ENCODE measurements around the gene ARX. TPM values are rescaled to one million over a fixed set of nuclear protein-coding genes. Genes with fewer than 3 reads are reported as not detected.

ARX gene
- total RNA-seq, 1 donor from 2014 or later, result not detected

DNA sequence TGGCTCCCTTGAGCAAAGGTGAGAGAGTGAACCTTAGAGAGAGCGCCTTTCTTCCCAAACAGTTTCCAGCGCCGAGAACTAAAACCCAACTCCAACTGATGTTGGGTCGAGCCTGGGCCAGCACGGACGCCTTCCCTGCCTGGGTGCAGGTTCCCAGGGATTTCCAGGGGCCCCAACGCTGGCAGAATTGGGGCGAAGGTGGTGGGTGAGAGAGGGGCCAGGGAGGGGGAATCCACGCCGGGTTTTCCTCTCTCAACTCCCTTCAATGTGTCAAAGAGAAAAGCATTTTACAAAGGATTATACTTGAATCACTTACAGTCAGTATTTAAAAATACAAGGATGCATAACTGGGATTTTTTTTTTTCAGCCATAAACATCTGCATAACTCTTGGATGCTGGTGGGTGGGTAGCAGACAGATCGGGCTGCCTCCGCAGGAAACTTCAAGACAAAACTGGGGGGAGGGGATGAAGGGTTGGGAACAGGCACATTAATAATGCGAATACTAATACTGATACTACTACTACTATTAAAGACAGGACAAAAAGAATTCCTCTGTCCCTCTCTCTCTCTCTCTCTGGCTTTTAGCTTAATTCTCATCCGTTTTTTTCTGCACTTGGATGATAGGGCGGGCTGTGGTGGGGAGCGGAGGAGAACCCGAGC is 1.3 kb upstream of the ARX start:
- no peak for DNase-seq (ENCODE audit: low spot score)

DNA sequence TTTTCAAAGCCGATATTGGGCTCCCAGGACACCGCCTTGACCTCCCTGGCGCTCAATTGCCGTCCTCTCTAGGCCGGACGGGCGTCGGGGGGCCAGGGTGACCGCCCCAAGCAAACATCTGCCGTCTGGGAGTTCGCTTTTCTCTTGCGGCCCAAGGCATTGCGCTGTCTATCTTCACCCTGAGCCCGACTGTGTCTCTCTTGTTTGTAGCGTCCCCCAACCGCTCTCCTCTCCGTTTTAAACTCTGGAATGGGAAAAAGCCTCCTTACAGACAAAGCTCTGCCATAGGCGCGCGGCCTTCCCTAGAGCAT is 551 bp upstream of the ARX start:
- DNase-seq (ENCODE audit: low spot score), result no peak

DNA sequence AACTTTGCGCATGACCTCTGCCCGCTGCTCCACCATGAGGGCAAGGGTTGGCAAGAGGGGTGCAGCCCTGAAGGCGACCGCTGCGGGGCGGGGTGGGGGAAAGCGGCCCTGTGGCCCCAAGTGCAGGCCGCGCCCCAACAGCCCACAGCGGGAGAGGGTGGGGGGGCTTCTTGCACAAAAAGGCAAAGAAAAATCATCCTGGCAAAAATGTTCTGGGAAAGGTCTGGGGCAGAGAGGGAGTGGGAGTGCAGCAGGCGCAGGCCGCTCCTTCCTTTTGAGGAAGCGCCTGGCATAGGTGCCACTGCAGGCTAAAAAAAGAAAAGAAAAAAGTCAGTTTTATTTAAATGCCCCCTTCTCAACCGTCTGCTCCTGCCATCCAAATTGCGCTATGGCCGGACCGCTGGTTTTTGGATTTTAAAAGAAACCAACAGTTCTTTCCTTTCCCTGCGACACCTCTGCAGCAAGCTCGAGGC is 1.4 kb downstream of the ARX start:
- no peak for DNase-seq (ENCODE audit: low spot score)

DNA sequence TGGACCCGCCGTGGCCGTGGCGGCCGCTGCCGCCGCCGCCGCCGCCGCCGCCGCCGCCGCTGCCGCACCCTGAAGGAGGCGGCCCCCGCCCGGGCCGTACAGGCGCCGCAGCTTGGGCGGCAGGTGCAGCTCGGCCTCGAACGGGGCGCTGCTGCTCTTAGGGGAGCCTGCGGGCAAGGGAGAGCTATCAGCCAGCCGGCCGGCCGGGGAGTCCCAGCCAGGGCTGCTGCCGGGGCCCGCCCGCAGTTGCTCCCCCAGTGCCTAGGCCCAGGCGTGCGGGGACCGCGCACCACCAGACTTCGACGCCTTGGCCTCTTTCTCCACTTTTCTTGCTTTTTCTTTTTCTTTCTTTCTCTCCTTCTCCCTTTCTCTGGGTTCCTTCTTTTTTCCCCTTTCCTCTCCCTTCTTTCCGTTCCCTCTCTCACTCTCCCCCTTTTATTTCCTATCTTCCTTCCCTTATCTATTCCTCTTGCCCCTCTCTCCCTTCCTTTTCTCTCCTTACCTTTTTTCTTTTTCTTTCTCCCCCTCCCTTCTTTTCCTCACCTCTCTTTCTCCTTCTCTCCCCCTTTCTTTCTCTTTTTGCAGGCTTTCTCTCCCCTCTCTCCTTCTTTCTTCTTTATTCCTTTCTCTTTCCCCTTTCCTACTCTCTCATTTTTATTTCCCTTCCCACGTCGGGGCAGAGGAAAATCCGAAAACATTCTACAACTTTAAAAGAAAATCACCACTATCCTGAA is 2.0 kb downstream of the ARX start:
- no peak for DNase-seq (ENCODE audit: low spot score)

DNA sequence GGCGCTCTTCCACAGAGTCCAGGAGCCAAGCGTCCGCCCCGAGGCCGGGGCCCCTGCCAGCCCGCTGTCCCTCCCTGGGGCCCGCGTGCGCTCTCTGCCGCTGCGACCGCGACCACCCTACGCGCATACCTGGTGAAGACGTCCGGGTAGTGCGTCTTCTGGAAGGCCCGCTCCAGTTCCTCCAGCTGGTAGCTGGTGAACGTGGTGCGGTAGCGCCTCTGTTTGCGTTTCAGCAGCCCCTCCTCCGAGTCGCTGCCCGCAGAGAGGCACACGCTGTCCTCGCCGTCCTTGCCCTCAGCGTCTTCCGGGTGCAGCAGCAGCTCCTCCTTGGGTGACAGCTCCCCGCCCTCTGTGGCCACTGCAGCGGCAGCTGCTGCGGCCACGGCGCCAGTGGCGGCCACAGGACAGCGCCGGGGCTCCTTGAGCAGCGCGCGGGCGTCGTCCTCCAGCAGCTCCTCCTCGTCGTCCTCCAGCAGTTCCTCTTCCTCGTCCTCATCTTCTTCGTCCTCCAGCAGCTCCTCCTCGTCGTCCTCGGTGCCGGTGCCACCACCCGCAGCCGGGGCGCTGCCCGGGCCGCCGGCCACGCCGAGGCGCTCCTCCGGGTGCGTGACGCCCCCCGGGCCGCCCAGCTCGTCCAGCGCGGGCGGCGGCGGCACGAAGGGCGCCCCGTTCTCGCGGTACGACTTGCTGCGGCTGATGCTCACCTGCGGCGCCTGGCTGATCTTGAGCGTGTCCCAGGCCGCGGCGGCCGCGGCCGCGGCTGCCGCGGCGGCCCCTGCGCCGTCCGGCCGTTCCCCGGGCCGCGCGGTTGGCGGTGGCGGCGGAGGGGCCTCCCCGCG is 2.8 kb downstream of the ARX start:
- DNase-seq (ENCODE audit: low spot score), result no peak

DNA sequence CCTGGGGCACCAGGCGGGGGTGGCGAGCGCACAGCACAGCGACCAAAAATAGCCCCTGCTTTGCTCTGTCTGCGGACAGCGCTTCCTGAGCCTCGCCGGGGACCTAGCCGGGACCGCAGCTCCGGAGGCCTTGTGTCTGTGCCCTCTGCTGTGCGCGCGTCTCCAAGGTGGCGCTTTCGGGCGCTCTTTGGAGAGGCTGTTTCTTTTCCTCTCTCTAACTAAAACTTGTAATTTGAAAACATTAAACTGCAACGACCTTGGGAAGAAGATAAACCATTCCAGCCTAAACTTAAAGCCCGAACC is 3.4 kb downstream of the ARX start:
- DNase-seq (ENCODE audit: low spot score), result no peak

DNA sequence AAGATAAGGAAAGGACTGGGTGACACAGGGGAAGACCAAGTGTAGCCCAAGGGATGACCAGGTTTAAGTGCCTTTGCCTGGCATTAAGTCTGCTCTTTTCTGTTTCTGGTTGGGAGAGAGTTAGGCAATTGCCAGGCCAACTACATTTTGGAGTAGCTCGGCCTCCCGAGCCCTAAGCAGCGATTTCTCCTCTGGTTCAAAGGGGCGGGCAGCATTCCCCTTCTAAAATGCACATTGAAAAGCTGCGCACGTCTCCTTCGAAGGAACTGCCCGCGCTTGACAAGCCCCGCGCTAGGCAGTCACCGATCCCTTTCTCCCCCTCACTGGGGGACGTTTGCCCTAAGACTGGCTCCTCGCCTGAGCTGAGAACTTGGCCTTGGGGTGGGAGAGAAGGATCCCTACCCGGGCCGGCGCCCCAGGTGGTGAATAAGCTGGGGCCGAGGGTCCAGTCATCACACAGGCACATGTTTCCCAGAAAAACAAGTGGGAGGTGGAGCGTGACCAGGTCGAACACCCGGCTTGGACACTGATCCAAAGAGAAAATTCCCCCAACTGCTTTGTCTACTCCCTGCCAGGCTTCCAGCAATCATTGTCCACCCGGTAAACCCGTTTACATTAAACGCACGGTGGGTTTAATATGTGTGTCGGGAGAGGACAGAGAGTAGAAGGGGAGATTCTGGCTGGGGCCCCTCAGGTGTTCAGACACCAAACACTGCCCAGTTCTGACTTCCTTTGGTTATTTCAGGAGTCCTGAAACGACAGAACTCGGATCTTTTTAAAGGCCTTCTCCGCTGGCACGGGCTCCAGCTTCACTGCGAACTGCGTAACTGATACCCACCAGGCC is 4.0 kb downstream of the ARX start:
- DNase-seq (ENCODE audit: low spot score), result no peak

DNA sequence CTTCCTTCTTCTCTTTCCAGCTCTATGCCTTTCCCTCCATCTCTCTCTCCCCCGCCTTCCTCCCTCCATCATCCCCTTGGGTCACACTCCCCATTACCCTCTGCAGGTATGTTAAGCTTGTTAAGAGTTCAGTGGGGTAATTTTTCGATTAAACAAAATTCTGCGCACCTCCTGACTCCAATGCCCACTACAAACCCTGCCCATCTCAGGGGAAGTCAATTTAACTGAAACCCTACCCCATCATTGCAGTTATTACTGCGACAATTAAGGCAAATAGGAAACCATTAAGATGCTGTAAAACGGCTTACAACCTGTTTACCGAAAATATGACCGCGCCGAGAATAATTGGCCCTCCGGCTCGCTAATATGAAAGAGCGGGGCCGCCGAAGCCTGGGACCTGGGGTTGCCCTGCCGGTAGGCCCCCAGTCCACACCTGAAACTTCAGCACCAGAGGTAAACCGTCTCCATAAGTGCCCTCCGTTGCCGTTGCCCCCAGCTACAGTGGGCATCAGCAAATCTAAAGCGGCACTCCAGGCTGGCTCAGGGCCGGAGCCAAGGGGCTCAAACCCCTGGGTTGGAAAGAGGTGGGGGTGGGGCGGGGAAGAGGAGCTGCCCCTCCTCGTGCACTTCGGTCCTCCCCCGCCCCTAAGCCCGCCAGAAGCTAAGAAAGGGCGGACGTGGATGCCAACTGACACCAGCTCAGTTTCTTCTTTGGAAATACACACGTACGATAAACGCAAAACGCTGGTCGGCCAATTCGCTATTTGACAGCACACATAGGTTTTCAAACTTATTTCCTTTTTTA is 4.8 kb downstream of the ARX start:
- no peak for DNase-seq (ENCODE audit: low spot score)

DNA sequence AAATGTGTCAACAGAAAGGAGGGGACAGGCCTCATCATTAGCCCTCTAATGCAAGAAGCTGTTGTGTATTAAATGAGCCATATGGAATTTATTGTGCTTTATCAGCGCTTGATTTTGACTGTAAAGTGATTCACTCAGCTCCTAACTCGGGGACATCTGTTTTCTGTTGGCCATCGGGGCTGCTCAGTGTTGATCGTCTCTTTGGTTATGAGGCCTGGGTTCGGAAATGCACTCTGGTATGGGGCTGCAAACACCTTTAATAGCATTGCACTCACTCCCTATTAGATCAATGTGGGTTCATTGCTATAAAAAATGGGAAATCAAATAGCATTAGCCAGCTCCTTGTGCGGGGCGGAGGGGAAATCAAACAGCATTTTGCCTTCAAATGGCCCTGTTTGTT is 6.4 kb downstream of the ARX start:
- no peak for DNase-seq (ENCODE audit: low spot score)

DNA sequence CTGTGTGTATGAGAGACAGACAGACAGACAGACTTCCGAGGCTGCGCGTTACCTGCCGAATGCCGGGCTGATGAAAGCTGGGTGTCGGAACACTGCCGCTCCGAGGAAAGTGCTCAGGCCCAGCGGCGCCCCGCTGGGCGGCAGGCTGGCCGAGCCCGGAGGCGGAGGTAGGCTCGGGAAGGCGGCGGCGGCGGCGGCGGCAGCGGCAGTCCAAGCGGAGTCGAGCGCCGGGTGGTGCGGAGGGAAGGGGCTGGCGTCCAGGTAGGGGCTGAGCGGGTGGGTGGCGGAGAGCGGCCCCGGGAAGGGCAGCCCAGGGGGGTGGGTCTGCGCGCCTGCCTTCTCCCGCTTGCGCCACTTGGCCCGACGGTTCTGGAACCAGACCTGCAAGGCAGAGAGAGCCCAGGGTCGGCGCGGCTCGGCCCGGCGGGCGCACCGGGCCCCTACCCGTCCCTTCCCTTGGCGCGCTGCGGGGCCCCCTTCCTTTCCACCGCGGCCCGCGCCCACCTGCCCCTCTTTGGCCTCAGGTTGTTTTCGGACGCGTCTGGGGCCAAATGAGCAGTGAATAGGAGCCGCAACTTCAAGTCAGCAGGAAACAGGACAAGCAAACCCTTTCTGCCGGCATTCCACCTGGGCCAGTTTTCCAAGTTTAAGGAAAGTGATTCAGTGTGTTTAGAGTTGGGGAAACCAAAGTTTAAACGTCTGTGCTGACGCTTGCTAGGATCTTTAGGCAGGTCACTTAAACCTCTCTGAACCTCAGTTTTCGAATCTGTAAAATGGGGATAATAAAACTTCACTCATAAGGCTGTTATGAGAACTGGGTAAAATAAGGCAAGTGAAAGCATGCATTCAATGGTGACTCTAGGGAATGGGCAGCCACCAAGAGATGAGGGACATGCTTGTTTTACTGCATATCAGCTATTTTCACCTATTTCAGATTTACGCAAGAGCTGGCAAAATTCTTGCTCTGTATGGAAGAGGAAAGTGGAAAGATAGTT is 8.4 kb downstream of the ARX start:
- no peak for DNase-seq (ENCODE audit: low spot score)

DNA sequence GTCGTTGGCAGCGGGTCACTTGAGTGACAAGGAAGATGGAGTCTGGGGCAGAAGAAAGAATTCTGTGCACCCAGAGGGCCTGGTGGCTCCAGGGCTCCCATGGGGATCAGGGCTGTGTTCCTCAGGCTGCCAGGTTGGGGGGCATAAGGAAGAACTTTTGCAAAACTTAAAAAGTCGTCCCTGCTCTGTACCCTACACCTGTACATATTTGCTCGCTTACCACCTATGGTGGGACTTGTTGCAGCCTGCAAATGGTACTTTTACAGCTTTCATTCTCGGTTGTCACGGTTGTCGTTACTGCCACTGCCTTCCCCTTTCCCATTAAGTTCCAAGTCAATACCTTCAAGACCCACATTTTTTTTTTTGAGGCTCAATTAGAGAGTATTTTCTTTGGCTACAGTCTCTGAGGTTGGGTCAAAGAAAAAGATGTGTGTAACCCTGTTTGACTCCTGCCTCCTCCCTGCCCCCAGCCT is 9.1 kb downstream of the ARX start:
- DNase-seq (ENCODE audit: low spot score), result no peak

DNA sequence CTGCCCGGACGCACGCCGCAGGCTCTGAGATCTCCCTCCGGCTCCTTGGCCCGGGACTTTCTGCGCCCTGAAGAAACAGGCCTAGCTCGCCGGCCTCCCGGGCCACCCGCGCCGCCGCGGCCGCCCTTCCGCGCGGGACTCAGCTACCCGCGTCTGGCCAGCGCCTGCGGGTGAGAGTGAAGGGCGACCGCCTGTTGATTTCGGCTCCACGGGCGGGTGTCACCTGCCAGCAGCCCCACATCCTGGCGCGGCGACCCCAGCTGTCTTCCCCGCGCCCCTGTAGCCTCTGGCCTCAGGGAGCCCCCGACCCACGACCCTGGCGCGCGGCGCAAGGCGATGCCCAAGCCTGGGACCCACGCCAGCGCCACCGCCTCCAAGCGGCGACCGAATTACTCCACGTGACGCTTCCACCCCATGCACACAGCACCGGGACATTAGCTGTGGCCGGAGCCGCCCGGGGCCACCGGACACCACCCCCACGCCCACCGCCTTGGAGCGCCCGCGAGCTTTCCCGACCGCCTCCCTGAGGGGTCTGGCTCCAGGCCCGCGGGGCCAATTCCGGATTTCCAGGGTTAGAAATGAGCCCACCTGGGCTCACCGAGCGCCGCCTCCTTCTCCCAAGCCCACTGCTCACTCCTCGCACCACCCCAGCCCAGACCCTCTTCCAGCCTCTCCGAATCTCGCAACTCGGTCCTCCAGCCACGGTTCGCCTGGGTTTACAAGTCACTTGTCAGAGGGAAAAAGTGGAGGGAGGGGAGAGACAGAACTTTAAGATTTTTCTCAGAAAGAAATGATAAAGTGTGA is 10.2 kb downstream of the ARX start:
- no peak for DNase-seq (ENCODE audit: low spot score)

DNA sequence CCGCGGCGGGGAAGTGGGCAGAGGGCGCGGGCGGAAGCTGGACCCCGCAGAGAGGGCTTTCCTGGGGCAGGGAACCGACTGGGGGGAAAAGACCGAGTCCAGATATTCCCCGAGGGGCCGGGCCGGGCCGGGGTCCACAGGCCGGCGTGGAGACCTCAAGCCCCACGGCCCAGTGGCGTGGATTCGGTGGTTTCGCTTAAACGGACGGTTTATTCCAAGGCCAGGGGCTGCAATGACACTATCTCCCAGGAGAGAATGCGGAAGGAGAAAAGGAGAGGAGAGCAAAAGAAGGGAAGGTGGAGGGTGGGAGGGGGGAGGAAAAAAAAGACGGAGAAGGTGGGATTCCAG is 10.8 kb downstream of the ARX start:
- DNase-seq (ENCODE audit: low spot score), result no peak

DNA sequence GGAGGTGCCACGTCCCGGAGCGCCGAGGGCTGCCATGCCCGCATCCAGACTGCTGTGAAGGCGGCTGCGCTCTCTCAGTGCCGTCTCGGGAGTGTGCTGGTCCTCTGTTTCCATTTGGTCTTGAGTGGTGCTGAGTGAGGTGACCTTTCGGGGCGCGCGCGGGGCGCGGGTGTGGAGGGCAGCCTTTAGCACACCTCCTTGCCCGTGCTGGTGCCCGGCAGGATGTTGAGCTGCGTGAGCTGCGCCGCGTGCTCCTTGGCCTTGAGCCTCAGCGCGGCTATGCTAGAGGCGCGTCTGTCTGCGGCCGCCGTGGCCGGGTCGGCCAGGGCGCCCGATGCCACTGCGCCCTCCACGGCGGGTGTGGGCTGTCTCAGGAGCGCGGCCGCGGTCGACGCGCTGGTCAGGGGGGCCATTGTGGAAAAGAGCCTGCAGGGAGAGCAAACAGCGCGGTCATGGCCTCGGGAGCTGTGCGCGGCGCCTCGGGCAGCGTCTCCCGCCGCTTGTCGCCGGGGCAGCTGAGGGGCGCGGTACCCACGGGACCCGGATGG is 11.2 kb downstream of the ARX start:
- DNase-seq (ENCODE audit: low spot score), result no peak

DNA sequence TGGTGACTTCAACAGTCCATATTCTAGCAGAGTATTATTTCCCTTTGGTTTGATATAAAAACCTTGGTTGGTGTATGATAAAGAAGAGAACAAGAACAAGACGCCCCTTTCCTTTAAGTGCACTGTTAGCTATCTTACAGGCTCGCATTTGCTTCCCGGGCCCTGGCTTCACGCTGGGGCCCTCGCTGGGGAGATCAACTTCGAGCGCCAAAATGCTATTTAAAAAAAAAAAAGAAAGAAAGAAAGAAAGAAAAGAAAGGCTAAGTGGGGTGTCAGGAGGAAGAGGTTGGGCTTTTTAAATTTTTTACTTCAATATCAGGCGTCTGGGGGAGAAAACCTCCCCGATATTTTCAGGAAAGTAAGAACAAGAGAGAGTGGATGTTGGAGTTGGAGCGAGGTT is 11.7 kb downstream of the ARX start:
- DNase-seq (ENCODE audit: low spot score), result no peak

DNA sequence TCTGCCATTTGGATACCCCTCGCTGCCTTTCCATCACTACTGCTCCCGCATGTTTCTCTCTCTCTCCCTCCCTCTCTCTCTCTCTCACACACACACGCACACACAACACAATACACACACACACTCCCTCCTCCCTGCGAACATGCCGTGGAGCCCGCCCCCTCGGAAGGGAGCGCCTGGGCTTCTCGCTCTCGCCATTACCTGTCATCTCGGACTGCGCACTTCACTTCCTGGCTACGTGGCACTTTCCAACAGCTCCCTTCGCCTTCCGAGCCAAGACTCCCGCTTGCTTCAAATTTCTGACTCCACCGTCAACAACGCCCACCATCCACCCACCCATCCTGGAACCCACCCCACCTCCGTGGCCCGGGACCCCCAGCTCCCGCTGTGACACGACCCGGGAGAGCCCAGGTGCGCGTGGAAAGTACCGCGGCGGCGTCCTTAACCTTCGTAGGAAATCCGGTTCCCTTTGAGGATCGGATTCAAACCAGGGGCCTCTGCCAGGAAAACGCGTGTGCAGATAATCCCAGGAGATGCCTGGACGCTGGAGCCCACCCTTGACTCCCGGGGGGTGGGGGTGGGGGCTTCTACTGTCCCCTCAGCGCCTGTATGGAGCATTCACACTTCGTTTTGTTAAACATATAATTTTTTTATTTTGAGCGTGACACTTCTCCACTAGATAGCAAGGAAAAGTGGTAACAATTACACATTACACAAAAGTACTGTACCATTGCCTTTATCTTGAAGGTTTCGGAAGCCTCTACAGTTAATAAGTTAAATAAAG is 12.5 kb downstream of the ARX start:
- DNase-seq (ENCODE audit: low spot score), result no peak

DNA sequence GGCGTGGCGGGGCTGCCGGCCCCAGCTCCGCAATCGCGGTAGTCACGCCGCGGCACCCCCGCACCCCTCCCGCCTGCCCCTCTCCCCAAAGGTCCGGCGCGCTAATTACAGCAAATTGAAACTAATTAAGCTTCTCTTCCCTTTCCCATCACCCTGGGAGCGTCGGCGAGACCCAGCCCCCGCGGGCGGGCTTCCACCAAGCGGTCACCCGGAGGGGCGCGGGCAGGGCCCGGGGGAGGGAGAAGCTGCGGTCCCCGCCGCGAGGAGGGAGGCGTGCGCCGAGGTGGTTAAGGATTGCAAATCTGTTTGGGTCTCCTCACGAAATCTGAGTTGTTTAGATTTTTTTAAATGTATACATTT is 13.1 kb downstream of the ARX start:
- no peak for DNase-seq (ENCODE audit: low spot score)

Measured in mesenteric fat pad (tissue), 1 donor.